ENCODE results near the gene ZNF444.

DNA sequence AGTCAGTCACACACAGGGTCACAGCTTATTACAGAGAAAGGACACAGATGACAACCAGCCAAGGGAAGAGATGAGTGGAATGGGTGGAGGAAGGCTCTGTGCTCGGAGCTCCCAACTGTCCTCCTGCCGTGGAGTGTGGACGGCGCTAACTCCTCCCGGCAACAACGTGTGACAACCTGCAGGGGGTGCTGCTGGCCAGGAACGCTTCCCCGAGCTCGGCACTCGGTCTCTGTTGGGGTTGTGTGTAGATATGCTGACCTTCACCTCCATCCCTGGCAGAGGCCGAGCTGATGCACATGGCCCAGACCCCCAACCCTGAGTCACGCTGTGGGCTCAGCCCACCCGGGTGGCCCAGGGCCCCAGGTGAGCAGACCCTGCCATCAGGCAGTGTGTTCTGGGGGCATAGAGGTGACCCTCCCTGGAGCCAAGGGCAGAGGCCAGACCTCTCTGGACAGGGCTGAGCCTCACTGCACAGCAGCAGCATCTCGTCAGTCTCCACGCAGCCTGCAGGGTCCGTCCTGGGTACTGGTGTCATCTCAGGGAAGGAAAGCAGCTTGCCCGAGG lies 14.1 kb downstream of the ZNF444 start:
- TF ChIP-seq CTCF (IDR thresholded peaks at IDR 0.05) (no peak), EP300 (IDR thresholded peaks at IDR 0.05) (no peak)
